ENCODE data around the gene OPCML.

Gene OPCML

GRCh38 chr11:133072858-133073582 lies 459.3 kb downstream of the OPCML start:
- no peak overlapping the region for H3K4me2 ChIP-seq
- no peak overlapping the region for H3K9ac ChIP-seq

GRCh38 chr11:133072378-133072777 lies 459.9 kb downstream of the OPCML start:
- Histone ChIP-seq H4K20me1 (ENCODE audit: insufficient read depth) (no peaks in the 10 kb centered on the region), H3K4me3 (IDR thresholded peaks at IDR 0.05; ENCODE audit: insufficient read depth, low read depth, low read length) (no peak overlapping the region), H3K9ac (no peak overlapping the region), H3K4me1 (ENCODE audit: low read depth, poor library complexity, severe bottlenecking) (no peaks in the 10 kb centered on the region), H3K36me3 (ENCODE audit: insufficient read depth) (no peaks in the 10 kb centered on the region), H3K27me3 (ENCODE audit: insufficient read depth, low read depth) (no peaks in the 10 kb centered on the region), H3K79me2 (ENCODE audit: insufficient read depth, low read depth) (no peaks in the 10 kb centered on the region), H3K27ac (no peak overlapping the region), H3K4me2 (no peak overlapping the region), H2AFZ (ENCODE audit: low read depth) (no peak overlapping the region)
- TF ChIP-seq CTCF (conservative IDR thresholded peaks at IDR 0.05; ENCODE audit: low read depth, low read length), result no peak

More at GRCh38 chr11:133072858-133073582, 459.3 kb downstream of the OPCML start:
- H3K4me1 ChIP-seq (ENCODE audit: low read depth, poor library complexity, severe bottlenecking), result no peaks in the 10 kb centered on the region
- H3K4me3 ChIP-seq (IDR thresholded peaks at IDR 0.05; ENCODE audit: insufficient read depth, low read depth, low read length), result no peak overlapping the region
- H3K36me3 ChIP-seq (ENCODE audit: insufficient read depth), result no peaks in the 10 kb centered on the region
- H3K79me2 ChIP-seq (ENCODE audit: insufficient read depth, low read depth), result no peaks in the 10 kb centered on the region
- H4K20me1 ChIP-seq (ENCODE audit: insufficient read depth), result no peaks in the 10 kb centered on the region
- H3K27me3 ChIP-seq (ENCODE audit: insufficient read depth, low read depth), result no peaks in the 10 kb centered on the region
- H2AFZ ChIP-seq (ENCODE audit: low read depth), result no peak overlapping the region
- no peak for TF ChIP-seq CTCF (conservative IDR thresholded peaks at IDR 0.05; ENCODE audit: low read depth, low read length)
- no peak overlapping the region for H3K27ac ChIP-seq

- Histone ChIP-seq H3K4me3 (IDR thresholded peaks at IDR 0.05; ENCODE audit: insufficient read depth, low read depth, low read length) (no peak overlapping the region), H3K4me2 (no peak overlapping the region), H3K27me3 (ENCODE audit: insufficient read depth, low read depth) (no peaks in the 10 kb centered on the region), H4K20me1 (ENCODE audit: insufficient read depth) (no peaks in the 10 kb centered on the region), H3K9ac (no peak overlapping the region), H3K36me3 (ENCODE audit: insufficient read depth) (no peaks in the 10 kb centered on the region), H3K27ac (no peak overlapping the region), H3K4me1 (ENCODE audit: low read depth, poor library complexity, severe bottlenecking) (no peaks in the 10 kb centered on the region), H3K79me2 (ENCODE audit: insufficient read depth, low read depth) (no peaks in the 10 kb centered on the region), H2AFZ (ENCODE audit: low read depth) (no peak overlapping the region)
- no peak for TF ChIP-seq CTCF (conservative IDR thresholded peaks at IDR 0.05; ENCODE audit: low read depth, low read length)
Observed at GRCh38 chr11:133070791-133071190, 461.5 kb downstream of the OPCML start.

- H3K79me2 ChIP-seq (ENCODE audit: insufficient read depth, low read depth), result no peaks in the 10 kb centered on the region
- no peaks in the 10 kb centered on the region for H3K27me3 ChIP-seq (ENCODE audit: insufficient read depth, low read depth)
- no peak overlapping the region for H3K4me3 ChIP-seq (IDR thresholded peaks at IDR 0.05; ENCODE audit: insufficient read depth, low read depth, low read length)
- no peak overlapping the region for H3K9ac ChIP-seq
- no peaks in the 10 kb centered on the region for H3K4me1 ChIP-seq (ENCODE audit: low read depth, poor library complexity, severe bottlenecking)
- H3K36me3 ChIP-seq (ENCODE audit: insufficient read depth), result no peaks in the 10 kb centered on the region
- H4K20me1 ChIP-seq (ENCODE audit: insufficient read depth), result no peaks in the 10 kb centered on the region
- H3K4me2 ChIP-seq, result no peak overlapping the region
- no peak overlapping the region for H2AFZ ChIP-seq (ENCODE audit: low read depth)
- no peak overlapping the region for H3K27ac ChIP-seq
- TF ChIP-seq CTCF (conservative IDR thresholded peaks at IDR 0.05; ENCODE audit: low read depth, low read length), result no peak
Observed at GRCh38 chr11:133070021-133070713, 462.1 kb downstream of the OPCML start.

Data from KMS-11 (cell line).